Neural progenitor cell (in vitro differentiated cells): ENCODE results near the gene AJUBA.

ENCODE experiments used
- CTCF ChIP-seq: fragments of 200-600 bp; sonication (generic); IDR thresholded peaks from 2 replicates; pipeline ENCODE4 v1.5.1; 2017; ENCODE audit warnings: antibody characterized with exemption, mild to moderate bottlenecking
- EZH2 ChIP-seq: fragments of 200-600 bp; sonication (generic); IDR thresholded peaks from 2 replicates; pipeline ENCODE4 v1.6.1; 2017; ENCODE audit warnings: antibody characterized with exemption, mild to moderate bottlenecking, moderate library complexity
- EZH2phosphoT487 ChIP-seq: fragments of 200-600 bp; sonication (generic); IDR thresholded peaks from 2 replicates; pipeline ENCODE4 v1.6.1; 2017; ENCODE audit warnings: antibody characterized with exemption

- TF ChIP-seq EZH2 (no peak), CTCF (no peak), EZH2phosphoT487 (no peak)
Observed at GRCh38 chr14:22978487-22978837, 3.9 kb downstream of the AJUBA start.
